ENCODE results near the gene SCRT2.
"Not testable (repeated sequence)": the region's sequence is repeated elsewhere in the genome, so short reads cannot be mapped to it uniquely, and the experiment has no call there.

Gene SCRT2

GRCh38 chr20:653110-653589, 22.5 kb downstream of the SCRT2 start, which contains the start of gene SRXN1:
TSS of gene SRXN1 (minus strand) at chr20:653200. CDS start at chr20:653185, 15 bp downstream.
- peak; percentile 69 for DNase-seq (ENCODE audit: low read depth, low spot score)

GRCh38 chr20:652615-653109, 22.9 kb downstream of the SCRT2 start:
- DNase-seq (ENCODE audit: low read depth, low spot score): no peak

DNA sequence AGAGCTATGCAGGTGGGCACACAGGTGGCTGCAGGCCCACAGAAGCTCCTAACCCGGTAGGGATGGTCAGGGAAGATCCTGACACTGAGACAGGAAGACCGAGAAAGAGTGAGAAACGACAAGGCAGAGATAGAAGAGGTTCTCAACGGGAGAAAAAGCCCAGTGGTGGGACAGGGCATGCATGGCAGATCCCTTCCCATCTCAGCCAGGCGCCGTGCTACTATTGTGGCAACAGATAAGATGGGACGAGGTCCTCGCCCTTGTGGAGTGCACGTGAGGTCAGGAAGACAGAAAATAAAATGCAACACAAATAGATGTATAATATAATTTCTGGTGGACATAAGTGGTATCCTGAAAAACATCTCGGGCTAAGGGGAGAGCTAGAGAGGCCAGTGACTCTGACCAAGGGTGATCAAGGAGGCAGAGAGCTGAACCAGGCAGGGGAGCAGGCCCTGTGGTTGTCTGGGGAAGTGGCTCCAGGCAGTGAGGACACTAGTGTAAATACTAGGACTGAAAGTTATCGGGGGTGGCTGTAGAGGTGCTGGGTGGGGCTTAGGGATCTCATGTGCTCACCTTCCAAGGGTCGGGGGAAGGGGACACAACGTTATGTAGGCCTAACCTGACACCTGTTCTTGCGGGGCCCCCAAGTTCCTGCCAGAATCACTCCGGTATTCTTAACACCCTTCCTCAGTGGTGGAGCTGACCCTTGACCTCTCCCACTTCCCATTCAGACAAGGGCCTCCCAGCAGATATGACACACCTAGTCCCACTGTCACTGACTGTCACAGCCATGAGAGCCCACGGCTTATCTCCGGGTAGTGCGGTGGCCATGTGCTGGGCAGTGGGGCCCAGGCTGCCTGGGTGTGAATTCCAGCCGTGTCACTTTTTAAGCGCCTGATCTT, 23.6 kb downstream of the SCRT2 start:
- DNase-seq (ENCODE audit: low read depth, low spot score): no peak

DNA sequence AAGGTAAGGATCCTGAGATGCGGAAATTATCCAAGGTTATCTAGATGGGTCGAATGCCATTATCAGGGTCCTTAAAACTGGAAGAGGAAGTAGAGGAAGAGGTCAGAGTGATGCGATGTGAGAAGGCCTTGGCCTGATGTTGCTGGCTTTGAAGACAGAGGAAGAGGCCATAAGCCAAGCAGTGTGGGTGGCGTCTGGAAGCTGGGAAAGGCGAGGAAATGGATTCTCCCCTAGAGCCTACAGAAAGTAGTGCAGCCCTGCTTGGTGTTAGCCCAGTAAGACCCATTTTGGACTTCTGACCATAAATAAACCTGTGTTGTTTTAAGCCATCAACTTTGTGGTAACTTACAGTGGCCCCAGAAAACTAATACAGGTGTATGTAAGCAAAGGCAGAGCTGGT, 24.6 kb downstream of the SCRT2 start:
- no peak for DNase-seq (ENCODE audit: low read depth, low spot score)

GRCh38 chr20:650281-650680, 25.3 kb downstream of the SCRT2 start:
- no peak for DNase-seq (ENCODE audit: low read depth, low spot score)

DNA sequence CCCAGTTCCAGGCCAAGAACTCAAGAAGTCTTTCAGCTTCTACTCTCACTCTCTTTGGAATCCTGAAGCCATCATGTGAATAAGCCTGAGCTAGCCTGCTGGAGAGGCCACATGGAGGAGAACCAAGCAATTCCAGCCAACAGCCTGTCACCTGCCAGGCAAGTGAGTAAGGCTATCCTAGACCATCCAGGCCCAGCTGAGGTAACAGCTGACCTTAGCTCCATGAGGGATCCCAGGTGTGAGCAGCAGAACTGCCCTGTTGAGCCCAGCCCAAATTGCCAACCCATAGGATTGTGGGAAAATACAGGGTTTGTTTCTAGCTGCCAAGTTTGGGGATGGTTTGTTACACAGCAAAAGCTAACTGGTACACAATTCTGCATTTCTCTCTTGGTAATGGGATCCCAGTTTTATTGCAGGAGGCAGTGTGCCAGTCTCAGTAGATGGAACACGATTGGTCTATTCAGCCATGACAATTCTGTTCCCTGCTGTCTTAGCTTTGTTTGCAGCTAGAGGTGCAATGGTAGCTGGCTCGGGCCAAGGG, 28.1 kb downstream of the SCRT2 start:
- no peak for DNase-seq (ENCODE audit: low read depth, low spot score)

DNA sequence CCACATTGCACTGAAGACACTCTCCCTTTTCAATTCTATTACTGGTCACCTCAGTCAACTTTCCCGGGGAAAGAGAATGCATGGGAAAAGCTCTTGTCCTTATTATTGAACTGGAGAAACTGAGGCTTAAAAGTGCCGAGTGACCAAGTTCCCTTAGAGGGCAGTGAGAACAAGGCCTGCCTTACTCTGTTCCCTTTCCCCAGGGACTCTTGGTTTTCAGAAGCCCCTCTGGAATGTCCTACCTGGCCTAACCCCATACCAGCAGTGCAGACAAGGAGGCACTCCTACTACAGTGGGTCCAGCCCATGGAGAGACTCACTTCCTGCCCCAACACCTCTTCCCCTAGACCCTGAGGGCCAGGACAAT, 28.8 kb downstream of the SCRT2 start:
- DNase-seq (ENCODE audit: low read depth, low spot score): no peak

DNA sequence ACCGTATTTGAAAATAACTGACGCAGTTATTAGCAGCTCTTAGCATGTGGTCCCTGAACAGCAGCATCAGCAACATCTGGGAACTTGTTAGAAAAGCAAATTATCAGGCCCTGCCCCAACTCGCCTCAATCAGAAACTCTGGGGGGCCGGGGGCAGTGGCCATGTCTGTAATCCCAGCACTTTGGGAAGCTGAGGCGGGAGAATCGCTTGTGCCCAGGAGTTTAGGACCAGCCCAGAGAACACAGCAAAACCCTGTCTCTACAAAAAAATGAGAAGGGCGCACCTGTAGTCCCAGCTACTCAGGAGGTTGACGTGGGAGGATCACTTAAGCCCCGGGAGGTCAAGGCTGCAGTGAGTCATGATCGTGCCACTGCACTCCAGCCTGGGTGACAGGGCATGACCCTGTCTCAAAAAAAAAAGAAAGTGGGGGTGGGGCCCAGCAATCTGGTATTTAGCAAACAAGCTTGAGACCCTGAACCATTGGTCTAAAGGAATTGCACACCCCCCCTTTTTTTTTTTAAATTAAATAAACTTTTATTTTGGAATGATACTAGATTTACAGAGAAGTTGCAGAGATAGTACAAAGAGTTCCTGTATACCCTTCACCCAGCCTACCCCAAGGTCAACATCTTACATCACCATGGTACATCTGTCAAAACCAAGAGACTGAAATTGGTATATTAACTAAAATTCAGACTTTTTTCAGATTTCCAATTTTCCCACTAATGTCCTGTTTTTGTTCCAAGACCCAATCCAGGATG, 29.3 kb downstream of the SCRT2 start:
- no peak for DNase-seq (ENCODE audit: low read depth, low spot score)

DNA sequence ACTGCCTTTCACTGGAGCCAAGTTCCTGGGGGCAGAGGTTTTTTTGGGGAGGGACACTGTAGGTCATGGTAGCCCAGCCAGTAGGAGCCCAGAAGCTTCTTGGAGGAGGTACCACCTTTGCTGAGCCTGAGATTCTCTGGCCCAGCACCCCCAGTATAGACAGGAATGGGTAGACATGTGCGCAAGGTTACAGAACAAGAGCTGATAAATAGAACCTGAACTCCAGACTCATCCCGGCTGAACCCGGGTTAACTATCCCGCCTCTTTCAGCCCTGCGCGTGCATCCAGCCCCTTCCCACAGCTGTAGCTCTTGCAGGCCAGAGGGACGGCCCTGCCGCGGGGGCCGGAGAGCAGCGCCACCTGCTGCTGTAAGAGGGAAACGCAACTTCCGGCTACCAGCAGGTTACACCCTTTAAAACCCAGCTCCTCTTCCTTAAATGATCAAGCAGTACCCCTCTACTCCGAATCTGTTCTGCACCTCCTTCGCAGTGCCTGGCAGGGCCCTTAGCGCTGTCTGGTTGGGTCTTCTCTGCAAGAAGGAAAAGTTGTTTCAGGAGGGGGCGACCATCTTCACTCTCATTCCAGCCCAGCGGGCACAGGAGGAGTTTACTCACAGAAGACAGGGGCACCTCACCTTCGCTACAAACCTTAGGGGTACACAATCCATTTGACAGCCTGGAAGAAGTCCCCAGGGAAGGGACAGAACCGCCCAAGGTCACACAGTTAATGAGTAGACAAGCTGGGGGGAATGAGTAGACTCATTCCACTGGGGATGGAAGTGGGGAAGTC, 30.1 kb downstream of the SCRT2 start:
- peak; percentile 19 for DNase-seq (ENCODE audit: low read depth, low spot score)

- DNase-seq (ENCODE audit: low read depth, low spot score): no peak
Observed at GRCh38 chr20:644692-645317, 30.8 kb downstream of the SCRT2 start.

DNA sequence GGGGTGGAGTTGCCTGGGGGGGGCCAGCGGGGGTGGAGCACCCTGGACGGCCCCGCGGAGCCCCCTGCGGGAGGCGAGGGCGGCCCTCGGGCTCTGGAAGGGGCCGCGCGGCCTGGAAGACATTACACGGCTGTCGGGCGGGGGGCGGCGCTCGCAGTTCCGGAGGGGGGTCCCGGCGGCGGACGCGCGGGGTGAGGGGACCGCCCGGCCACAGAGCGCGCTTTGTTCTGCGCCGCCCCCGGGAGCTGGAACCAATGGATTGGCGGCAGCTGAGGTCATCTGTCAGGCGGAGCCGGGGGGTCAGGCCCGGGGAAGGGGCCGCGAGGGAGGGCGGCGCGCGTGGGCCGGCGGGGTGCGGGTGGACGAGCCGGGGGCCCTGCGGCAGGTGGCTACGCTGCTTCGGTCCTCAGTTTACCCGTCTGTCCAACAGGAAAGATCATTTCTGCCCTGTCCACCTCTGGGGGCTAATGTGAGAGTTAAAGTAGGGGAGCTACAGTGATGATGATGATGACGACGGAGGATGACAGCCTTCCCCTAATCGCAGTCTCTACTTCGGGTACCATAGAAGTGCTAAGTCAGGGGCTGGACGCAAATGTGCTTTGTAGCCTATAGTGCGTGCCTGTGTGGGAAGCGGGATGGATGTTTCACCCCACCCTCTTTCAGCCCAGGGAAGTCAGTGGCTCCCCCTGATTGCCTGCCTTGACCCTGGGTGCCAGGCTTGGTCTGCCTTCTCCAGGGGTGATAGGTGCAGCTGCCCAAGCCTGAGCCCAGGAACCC, 33.0 kb downstream of the SCRT2 start:
- no peak for DNase-seq (ENCODE audit: low read depth, low spot score)

GRCh38 chr20:642013-642397, 33.6 kb downstream of the SCRT2 start:
- not testable (repeated sequence) for DNase-seq (ENCODE audit: low read depth, low spot score)

DNA sequence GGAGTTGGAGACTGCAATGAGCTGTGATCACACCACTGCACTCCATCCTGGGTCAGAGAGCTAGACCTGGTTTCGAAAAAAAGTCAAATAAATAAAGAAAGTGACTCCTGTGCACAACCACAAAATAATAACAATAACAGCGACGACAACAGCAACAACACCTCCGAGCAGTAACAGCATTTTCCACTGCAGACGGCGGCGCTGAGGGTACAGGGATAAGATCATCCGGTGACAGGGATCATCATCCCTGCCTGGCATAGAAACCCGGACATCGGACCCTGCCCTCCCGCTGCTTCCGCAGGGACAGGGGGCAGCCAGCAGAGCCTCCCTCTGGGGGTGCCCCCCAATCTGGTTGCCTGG, 34.1 kb downstream of the SCRT2 start:
- DNase-seq (ENCODE audit: low read depth, low spot score): no peak

DNA sequence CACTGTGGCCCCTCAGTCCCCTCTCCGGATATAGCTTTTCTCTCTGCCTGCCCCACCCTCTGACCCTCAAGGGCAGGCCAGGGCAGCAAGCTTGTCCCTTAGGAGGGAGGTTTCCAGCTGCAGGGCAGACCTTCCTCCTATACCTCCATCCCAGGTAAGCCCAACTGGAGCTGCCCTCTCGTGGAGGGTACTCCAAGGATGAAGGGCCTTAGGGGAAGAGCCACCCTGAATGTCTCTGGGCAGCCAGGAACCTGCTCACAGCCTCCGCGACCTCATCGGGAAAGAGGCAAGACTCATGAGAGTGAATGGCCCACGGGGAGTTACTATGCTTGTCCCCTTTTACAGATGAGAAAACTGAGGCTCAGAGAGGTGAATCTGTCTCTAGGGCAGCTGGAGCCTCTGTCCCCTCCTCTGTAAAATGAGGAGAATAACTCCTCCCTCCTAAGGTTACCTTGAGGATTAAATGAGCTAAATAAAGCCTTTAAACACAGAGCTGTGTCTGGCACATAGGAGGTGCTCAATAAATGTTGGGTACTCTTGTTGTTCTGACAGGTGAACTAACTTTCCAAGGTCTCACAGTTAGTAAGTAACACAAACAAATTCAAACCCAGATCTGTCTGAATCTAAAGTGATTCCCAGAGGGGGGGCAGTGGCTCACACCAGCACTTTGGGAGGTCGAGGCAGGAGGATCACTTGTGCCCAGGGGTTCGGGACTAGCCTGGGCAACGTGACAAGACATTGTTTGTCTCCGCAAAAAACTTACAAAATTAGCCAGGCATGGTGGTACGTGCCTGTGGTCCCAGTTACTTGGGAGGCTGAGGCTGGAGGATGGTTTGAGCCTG, 34.7 kb downstream of the SCRT2 start:
- DNase-seq (ENCODE audit: low read depth, low spot score): no peak

GRCh38 chr20:638579-638978, 37.0 kb downstream of the SCRT2 start:
- no peak for DNase-seq (ENCODE audit: low read depth, low spot score)

GRCh38 chr20:637559-637958, 38.0 kb downstream of the SCRT2 start:
- DNase-seq (ENCODE audit: low read depth, low spot score): no peak

GRCh38 chr20:635893-636338, 39.7 kb downstream of the SCRT2 start:
- DNase-seq (ENCODE audit: low read depth, low spot score): no peak

- DNase-seq (ENCODE audit: low read depth, low spot score): no peak
Observed at GRCh38 chr20:635028-635892, 40.3 kb downstream of the SCRT2 start.

Data from activated CD4-positive, CD25-positive, alpha-beta regulatory T cell treated with anti-CD3 and anti-CD28 coated beads, Interleukin-2, amount 50 U/mL, for 16 hours (primary cell).